Stimulated activated CD4-positive, alpha-beta T cell treated with anti-CD3 and anti-CD28 coated beads, Interleukin-4, amount 100 ng/mL, for 48 hours (primary cell): ENCODE results near the gene RFPL1.
A peak's percentile ranks its signal among the peaks of the same experiment; 100 is the strongest.

ENCODE experiments used
- DNase-seq, 2 donors: peaks; one replicate each; pipeline ENCODE4 v3.0.0-alpha.2; 2020; ENCODE audit warnings: low read depth in 2 of 2

Gene RFPL1

DNA sequence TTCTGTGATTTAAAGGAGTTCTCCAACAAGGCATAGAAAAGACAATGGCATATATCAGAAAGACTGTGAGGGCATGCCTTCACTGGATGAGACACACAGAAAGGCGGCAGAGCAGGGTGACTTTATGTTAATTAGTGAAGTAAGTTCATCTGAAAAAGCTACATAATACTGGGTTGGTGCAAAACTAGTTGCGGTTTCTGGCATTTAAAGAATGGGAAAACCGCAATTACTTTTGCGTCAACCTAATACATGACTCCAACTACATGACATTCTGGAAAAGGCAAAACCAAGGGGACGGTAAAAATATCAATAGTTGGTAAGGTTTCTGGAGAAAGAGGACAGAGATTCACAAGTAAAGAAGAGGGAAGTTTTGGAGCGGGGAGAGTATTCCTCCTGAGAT, 5.1 kb downstream of the RFPL1 start:
- no peak for DNase-seq

DNA sequence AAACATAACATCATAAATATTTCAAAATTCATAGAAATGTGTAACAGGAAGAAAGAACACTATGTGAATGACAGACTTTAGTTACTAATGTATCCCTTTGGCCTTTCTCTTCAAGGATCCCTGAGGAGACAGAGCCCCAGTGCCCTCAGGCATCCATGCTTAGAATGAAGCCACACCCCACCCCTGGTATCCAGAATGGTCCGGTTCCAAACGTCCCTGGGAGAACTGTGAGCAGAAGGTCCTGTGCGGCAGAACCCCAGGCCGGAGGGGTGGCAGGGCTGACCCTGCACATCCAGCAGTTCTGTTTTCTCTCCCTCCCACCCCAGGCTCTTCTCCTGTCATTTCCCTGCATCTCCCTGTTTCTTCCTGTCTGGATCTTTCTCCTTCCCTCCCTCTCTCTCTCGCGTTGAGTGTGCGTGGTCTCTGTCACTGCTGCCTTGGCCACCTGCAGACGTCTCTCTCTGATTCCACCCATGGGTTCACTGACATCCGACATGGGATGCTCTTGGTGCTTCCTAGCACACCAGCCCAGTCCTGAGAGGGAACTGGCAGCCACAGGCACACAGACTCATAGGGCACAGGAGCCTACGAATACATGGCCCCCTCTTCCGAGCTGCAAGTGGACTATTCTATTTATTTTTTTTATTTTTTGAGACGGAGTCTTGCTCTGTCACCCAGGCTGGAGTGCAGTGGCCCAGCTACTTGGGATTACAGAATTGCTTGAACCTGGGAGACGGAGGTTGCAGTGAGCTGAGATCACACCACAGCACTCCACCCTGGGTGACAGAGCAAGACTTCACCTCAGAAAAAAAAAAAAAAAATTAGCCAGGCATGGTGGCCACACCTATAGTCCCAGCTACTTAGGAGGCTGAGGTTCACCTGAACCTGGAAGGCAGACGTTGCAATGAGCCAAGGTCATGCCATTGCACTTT, 5.7 kb downstream of the RFPL1 start:
- DNase-seq: no peak

GRCh38 chr22:29445508-29445907, 7.1 kb downstream of the RFPL1 start:
- no peak for DNase-seq

DNA sequence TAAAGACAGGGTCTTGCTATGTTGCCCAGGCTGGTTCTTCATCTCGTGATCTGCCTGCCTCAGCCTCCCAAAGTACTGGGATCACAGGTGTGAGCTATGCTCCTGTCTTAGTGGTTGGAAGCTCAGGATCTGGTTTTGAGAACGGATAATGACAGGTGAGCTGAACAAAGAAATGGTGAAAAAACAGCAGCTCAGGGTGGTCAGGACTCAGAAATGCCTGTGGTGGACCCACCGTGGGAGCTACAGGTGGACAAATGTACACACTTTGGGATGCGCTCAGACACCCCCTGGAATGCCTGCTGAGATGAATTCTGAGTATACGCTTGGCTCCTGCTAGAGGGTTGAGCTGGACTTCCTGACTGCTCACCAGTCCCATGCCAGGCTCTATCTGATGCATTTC, 9.5 kb downstream of the RFPL1 start:
- no peak for DNase-seq

GRCh38 chr22:29449296-29449875, 11.0 kb downstream of the RFPL1 start:
- DNase-seq: no peak

DNA sequence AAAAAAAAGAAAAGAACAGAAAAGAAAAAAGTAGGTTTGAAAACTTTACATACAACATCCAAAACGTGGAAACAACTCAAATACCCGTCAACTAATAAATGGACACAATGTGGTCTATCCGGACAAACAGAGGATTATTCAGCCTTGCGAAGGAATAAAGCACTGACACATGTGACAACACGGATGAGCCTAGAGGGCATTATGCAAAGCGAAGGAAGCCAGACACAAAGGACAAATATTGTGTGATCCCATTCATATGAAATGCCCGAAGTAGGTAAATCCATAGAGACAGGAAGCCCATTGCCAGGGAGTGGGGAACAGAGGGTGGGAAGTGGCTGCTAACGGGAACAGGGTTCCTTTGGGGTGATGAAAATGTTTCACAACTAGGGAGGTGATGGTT, 11.8 kb downstream of the RFPL1 start:
- no peak for DNase-seq

- DNase-seq: no peak
These were observed 13.5 kb downstream of the RFPL1 start for GRCh38 chr22:29451863-29452262.

DNA sequence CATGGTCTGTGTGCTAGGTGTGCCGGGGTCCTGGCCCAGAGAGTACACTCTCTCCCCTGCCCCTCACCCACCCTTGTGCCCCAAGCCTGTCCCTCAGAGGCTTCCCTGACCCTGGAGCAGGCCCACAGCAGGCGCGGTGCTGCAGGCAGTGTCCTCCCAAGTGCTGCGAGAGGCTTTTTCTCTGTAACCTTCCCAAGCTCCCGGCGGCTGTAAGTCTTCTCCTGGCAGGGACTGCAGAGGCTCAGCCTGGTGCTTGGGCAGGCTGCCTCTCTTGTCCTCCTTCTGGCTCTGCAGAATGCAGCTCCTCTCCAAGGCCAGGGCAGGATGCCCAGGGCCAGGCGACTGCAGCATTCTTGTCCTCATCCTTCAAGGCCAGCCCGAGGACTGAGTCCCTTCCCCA, 15.9 kb downstream of the RFPL1 start:
- DNase-seq: no peak

DNA sequence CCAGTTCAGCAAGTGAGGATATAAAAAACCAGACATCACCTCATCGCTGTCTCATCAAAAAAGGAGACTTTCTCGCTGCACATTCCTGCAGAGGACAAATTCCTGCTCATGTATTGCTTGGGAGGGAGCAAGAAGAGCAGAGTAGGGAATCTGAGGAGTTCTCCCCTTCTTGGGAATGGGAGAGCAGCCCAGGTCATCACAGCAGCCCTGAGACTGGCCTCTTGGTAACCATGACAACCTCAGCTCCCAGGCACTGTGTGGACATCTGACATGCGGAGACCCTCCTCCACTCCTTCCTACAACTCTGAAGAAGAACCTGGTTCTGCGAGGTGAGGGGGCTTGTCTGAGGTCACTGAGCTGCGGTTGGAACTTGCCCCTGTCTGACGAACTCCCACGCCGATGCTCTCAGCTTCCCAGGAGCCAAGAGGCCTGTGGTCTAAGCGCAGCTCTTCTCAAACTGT, 17.9 kb downstream of the RFPL1 start:
- no peak for DNase-seq

- DNase-seq: no peak
These were observed 19.3 kb downstream of the RFPL1 start for GRCh38 chr22:29457730-29458129.

GRCh38 chr22:29458551-29458950, 20.2 kb downstream of the RFPL1 start:
- no peak for DNase-seq

- no peak for DNase-seq
These were observed 21.4 kb downstream of the RFPL1 start for GRCh38 chr22:29459773-29460172.

DNA sequence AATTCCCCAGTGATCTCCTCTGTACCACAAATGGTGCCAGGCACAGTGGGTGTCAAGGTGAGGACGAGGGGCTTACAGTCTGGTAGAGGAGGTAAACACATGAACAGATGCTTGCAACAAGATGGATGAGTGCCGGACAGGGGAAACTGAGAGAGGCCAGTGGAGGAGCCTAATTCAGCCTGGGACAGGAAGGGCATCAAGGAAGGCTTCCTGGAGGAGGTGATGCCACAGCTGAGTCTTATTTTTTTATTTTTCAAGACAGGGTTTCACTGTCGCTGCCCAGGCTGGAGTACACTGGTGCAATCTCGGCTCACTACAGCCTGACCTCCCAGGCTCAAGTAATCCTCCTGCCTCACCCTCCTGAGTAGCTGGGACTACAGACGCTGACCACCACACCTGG, 22.9 kb downstream of the RFPL1 start:
- DNase-seq: no peak

DNA sequence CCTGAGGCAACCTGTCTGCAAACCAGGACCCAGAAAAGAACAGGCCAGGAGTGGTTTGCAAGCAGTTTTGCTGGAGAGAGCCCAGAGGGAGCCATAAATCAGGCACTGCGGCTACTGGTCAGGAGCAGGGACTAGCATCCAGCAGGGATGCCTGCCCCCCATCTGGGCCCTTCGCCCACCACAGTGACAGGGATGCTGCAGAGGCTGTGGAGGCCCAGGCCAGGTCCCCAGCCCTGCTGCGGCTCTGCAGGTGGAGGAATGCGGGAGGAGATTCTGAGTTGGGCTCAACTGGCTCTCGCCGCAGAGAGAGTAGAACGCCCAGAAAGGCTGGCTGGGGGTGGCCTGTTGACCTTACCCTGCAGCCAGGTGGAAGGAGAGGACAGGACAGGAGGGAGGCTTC, 25.2 kb downstream of the RFPL1 start:
- DNase-seq: no peak

DNA sequence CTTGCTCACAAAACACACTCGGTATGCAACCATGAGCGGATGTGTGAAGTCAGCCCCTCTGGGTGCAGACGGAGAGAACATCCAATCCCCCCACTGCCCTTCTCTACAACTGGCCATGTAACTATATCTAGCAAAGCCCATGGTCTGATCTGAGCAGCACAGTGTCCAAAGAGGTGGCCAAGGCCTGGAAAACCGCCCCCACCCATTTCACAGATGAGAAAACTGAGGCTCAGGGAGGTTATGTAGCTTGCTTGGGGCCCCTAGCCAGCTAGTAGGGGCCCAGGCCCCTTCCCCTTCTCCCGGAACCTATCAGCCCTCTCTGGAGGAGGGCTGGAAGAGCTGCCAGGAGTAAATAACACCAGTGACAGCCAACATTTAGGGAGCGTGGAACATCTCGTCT, 26.2 kb downstream of the RFPL1 start:
- DNase-seq: no peak

DNA sequence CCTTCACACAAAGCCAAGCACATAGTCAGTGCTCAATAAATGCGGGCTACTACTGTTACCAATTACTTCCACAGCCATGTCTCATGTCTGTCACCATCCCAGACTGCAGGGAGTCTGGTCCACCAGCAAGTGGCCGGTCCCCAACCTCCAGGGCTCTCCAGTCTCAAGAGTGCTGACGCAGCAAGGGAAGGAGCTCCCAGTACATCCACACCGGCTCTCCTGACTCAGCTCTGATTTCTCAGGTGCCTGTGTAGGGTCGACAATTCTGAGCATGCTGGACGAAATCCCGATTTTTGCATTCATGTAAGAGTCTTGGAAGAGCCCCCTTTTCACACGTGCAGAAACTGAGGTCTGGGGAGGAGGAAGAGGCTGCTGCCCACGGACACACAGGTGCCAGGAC, 31.4 kb downstream of the RFPL1 start:
- no peak for DNase-seq

DNA sequence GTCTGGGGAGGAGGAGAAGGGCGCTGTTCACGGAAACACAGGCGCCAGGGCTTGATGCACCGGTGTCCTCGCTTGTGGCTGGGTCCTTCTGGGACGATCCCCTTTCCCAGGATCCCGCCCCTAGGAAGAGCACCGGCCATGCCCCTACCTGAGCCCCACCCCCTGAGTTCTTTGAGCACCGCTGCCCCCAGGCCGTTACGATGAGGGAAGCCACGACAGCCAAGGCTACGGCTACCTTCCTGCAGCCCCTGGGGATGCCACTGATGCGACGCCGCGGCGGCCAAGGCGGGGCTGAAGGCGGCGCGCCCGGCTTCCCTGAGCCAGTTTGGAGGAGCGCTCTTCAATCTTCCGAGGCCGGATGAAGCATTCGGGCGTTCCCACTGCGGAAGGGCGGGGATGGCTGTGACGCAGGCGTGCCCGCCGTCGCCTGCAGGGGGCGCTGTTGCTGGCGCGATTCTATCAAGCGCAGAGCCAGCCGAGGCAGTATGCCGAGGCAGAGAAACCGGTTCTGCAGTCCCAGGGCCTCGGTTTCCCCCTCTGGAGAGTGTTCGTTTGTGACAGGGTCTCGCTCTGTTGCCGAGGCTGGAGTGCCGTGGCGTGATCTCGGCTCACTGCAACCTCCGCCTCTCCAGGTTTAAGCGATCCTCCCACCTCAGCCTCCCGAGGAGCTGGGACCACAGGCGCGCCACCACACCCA, 31.9 kb downstream of the RFPL1 start:
- DNase-seq: peak; percentile 74 to 83

- DNase-seq: no peak
These were observed 34.6 kb downstream of the RFPL1 start for GRCh38 chr22:29473001-29473400.

DNA sequence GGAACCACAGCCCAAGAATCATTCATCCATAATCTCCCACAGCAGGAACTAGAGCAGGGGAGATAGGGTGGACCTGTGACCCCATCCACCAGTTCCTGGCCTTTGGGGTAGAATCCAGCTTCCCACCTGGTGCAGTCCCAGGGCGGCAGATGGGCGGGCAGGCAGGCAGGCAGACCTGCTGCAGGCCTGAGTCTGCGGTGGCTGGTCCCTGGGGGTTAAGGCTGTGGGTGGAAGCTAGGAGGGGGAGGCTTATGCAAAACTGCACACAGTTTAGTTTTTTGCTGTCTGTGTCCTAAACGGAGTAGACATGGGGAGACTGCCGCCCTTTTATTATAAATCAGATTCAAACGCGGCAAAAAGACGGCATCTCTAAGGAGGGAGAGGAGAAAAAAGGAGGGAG, 37.2 kb downstream of the RFPL1 start:
- no peak for DNase-seq

GRCh38 chr22:29476116-29476515, 37.7 kb downstream of the RFPL1 start:
- DNase-seq: no peak

DNA sequence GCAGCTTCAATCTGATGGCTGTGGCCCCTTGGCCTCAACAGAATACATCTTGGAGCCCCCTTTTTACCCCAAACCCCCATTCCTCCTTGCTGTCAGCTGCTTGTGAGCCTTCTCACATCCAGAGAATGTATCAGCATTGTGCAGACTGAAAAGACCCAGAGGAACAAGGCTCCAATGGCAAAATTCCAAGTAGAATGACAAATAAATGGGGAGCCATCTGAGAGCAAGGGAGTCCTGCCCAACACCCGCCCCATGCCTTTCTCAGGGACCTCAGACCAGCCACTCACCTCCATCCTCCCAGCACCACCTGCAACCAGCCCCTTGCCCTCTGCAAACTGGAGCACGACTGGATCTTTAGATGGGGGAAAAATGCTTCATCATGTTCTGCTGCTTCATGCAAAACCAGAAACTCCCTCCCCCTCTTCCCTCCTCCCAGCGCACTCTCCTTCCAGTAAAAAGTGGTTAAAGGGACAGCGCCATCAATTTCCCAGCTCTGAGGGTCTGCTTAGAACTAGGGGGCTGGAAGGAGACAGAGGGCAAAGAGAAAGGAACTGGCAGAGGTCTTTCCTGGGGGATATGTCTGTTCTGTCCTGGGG, 39.4 kb downstream of the RFPL1 start:
- no peak for DNase-seq
